Karpas-422 (cell line): ENCODE measurements around the gene C5orf58. TPM values are rescaled to one million over a fixed set of nuclear protein-coding genes. Genes with fewer than 3 reads are reported as not detected.
"Not testable (repeated sequence)": the region's sequence is repeated elsewhere in the genome, so short reads cannot be mapped to it uniquely, and the experiment has no call there.

ENCODE experiments used
- DNase-seq: peaks from one replicate; pipeline ENCODE4 v3.0.0-alpha.2; 2015
- H2AFZ ChIP-seq: fragments of 200-600 bp; sonication (generic); 2 replicates; pipeline ENCODE4 v1.6.1; 2014; ENCODE audit warnings: antibody characterized with exemption, low read length, mixed read lengths
- H3K27ac ChIP-seq: fragments of 200-600 bp; sonication (generic); 2 replicates; pipeline ENCODE4 v1.5.1; 2014; ENCODE audit warnings: mild to moderate bottlenecking, low read length, moderate library complexity
- H3K27me3 ChIP-seq: fragments of 200-600 bp; sonication (generic); 2 replicates; pipeline ENCODE4 v1.6.1; 2014; ENCODE audit warnings: low read length, mixed read lengths
- H3K36me3 ChIP-seq: fragments of 200-600 bp; sonication (generic); 2 replicates; pipeline ENCODE4 v1.6.1; 2014; ENCODE audit warnings: low read length, mixed read lengths; ENCODE audit not compliant: insufficient read depth
- H3K4me1 ChIP-seq: fragments of 200-600 bp; sonication (generic); 2 replicates; pipeline ENCODE4 v1.6.1; 2014; ENCODE audit warnings: mild to moderate bottlenecking, low read length, mixed read lengths
- H3K4me2 ChIP-seq: fragments of 200-600 bp; sonication (generic); 2 replicates; pipeline ENCODE4 v1.6.1; 2014; ENCODE audit warnings: low read length, low read depth, mild to moderate bottlenecking; ENCODE audit not compliant: poor library complexity, severe bottlenecking
- H3K4me3 ChIP-seq: fragments of 200-600 bp; sonication (generic); 2 replicates; pipeline ENCODE4 v1.5.1; 2014; ENCODE audit warnings: mild to moderate bottlenecking, antibody characterized with exemption, low read length, mixed read lengths
- H3K79me2 ChIP-seq: fragments of 200-600 bp; sonication (generic); 2 replicates; pipeline ENCODE4 v1.6.1; 2014; ENCODE audit warnings: mild to moderate bottlenecking, low read length, mixed read lengths
- H3K9ac ChIP-seq: fragments of 200-600 bp; sonication (generic); 2 replicates; pipeline ENCODE4 v1.6.0; 2014; ENCODE audit warnings: low read length
- H3K9me2 ChIP-seq: fragments of 200-600 bp; sonication (generic), shearing (Covaris generic); replicated peaks from 2 replicates; pipeline ENCODE4 v1.6.0; 2014; ENCODE audit warnings: mild to moderate bottlenecking, low read length, moderate library complexity; ENCODE audit not compliant: insufficient read depth
- H3K9me3 ChIP-seq: fragments of 300-700, 200-600 bp; sonication (generic); 2 replicates; pipeline ENCODE4 v1.6.1; 2014; ENCODE audit warnings: low read length, mixed read lengths
- H4K20me1 ChIP-seq: fragments of 200-600 bp; sonication (generic); 2 replicates; pipeline ENCODE4 v1.6.1; 2014; ENCODE audit warnings: mild to moderate bottlenecking, antibody characterized with exemption, low read length, low read depth; ENCODE audit not compliant: insufficient read depth
- total RNA-seq: library from RNA; depleted of rRNA; stranded (reverse); fragments of >200 nt; shearing (Covaris generic); gene quantifications from 2 replicates; pipeline ENCODE4 v1.2.3, GENCODE V29; 2014; ENCODE audit warnings: low replicate concordance

Gene C5orf58
- total RNA-seq, 1 experiment from 2014 or later = not detected

DNA sequence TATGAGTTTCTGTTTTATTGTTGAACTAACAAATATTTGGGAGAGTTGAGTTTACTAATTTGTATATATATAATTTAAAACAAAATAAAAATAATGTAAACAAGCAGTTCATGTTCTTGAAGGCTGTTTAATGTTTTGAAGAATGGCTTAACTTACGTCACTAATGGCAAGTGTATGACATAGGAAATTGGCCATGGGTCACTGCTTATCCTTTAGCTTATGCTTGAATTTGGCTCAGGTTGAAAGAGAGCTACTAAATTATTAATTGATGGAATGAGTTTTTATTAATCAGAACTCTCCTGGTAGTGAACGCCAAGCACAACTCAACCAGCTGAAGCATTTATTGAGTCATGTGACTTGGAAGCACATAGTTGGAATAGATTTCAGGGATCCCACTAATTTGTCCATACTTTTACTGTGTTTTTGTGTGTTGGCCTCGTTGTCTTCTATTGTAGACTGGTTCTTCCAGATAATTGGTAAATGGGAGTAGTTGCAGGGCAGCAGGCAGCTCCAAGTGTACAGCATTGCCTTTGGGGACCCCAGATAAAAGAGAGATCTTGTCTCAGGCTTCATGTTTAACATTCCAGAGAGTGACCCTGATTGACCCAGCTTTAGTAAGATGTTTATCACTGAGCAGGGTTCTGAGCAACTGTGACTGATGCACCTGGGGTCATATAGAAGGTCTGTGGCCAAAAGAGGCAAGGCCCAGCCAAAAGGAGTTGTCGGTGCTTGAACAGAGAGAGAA lies 13.5 kb downstream of the C5orf58 start:
- no peaks in the 10 kb centered on the region for H3K36me3 ChIP-seq

DNA sequence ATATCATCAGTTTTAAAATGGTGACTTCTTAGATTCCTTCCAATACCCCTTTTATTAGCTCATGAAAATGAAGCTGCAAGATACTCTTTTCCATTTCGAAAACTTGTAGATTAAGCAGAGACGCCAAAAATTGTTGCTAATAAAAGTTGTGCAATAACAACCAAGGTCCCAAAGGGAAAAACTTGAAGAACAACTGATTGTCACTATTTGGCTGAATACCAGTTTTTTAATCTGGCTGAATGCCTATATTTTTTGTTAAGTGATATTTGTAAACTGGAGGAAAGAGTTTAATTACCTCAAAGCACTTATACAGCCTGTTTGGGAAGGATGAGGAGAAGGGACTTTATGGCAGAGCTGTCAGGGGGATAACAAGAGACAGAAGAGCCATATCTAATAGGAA lies 14.6 kb downstream of the C5orf58 start:
- Histone ChIP-seq H3K9ac (no peak overlapping the region), H3K4me2 (no peak overlapping the region), H2AFZ (peak overlapping the region; percentile 16; the same call in 1 of the 2 replicates), H3K4me3 (no peak overlapping the region), H3K4me1 (peaks cover 51% of the 10 kb centered on the region), H3K79me2 (no peaks in the 10 kb centered on the region), H3K27ac (no peak overlapping the region), H3K9me3 (no peaks in the 10 kb centered on the region), H4K20me1 (no peaks in the 10 kb centered on the region), H3K36me3 (no peaks in the 10 kb centered on the region), H3K27me3 (no peaks in the 10 kb centered on the region), H3K9me2 (no peaks in the 10 kb centered on the region)
- DNase-seq = no peak

More for the DNA sequence above, 13.5 kb downstream of the C5orf58 start:
- H3K27ac ChIP-seq = no peak overlapping the region
- H4K20me1 ChIP-seq = no peaks in the 10 kb centered on the region
- no peak overlapping the region for H3K4me3 ChIP-seq
- no peak overlapping the region for H3K9ac ChIP-seq
- no peaks in the 10 kb centered on the region for H3K9me2 ChIP-seq
- H3K9me3 ChIP-seq = no peaks in the 10 kb centered on the region
- H3K4me1 ChIP-seq = peaks cover 40% of the 10 kb centered on the region
- H3K79me2 ChIP-seq = no peaks in the 10 kb centered on the region
- no peak for DNase-seq
- no peaks in the 10 kb centered on the region for H3K27me3 ChIP-seq
- H3K4me2 ChIP-seq = no peak overlapping the region
- no peak overlapping the region for H2AFZ ChIP-seq

- Histone ChIP-seq H3K4me3 (no peak overlapping the region), H3K4me2 (peak overlapping the region; percentile 28), H2AFZ (peak overlapping the region; percentile 64), H3K27ac (no peak overlapping the region), H3K79me2 (no peaks in the 10 kb centered on the region), H3K9ac (no peak overlapping the region), H3K4me1 (peaks cover 61% of the 10 kb centered on the region), H3K9me3 (no peaks in the 10 kb centered on the region), H3K27me3 (no peaks in the 10 kb centered on the region), H4K20me1 (no peaks in the 10 kb centered on the region), H3K36me3 (no peaks in the 10 kb centered on the region), H3K9me2 (no peaks in the 10 kb centered on the region)
- no peak for DNase-seq
Measured at GRCh38 chr5:170248172-170248930, 15.6 kb downstream of the C5orf58 start.

DNA sequence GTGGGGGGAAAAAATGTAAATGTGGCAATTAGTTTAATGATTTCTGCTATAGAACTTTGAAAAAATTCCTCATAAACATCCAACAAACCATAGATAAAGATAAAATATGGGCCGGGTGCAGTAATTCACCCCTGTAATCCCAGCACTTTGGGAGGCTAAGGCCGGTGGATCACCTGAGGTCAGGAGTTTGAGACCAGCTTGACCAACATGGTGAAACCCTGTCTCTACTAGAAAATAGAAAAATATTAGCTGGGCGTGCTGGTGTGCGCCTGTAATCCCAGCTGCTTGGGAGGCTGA lies 16.1 kb downstream of the C5orf58 start:
- DNase-seq, H3K9ac ChIP-seq, H3K4me3 ChIP-seq, H3K9me2 ChIP-seq, H3K79me2 ChIP-seq, H3K27ac ChIP-seq, H3K9me3 ChIP-seq, H3K36me3 ChIP-seq, H4K20me1 ChIP-seq, H3K27me3 ChIP-seq: not testable (repeated sequence)
- Histone ChIP-seq H3K4me1 (peaks cover 66% of the 10 kb centered on the region), H3K4me2 (peak overlapping the region; percentile 28), H2AFZ (peak overlapping the region; percentile 64; the same call in 1 of the 2 replicates)

GRCh38 chr5:170249355-170249754 lies 16.6 kb downstream of the C5orf58 start:
- H2AFZ ChIP-seq = peak overlapping the region; percentile 13; the same call in 1 of the 2 replicates
- DNase-seq = no peak

DNA sequence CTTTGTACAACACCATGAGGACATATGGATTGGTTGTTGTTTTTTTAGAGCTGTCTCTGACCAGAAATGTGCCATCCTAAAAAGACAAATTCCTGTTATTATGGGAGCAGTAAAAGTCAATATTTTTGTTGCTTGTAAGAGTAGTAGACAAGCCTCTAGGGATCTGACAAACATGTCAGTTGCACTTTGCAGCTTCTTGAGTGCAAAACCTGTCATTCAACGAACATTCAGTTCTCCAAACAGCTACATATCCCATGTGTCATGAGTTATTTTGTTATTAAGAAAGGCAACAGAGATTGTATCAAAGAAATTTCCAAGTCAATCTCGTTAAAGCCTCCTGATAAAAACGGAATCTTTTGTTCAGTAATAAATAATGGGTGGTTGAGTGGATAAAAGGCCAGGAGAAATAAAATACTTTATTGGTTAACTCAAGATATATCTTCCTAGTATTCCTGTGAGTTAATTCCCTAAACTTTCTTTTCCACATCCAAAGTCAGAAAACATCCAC lies 18.1 kb downstream of the C5orf58 start:
- H3K79me2 ChIP-seq = no peaks in the 10 kb centered on the region
- H2AFZ ChIP-seq = no peak overlapping the region
- no peak overlapping the region for H3K27ac ChIP-seq
- no peaks in the 10 kb centered on the region for H3K36me3 ChIP-seq
- no peak for DNase-seq
- no peaks in the 10 kb centered on the region for H3K9me3 ChIP-seq
- H3K4me1 ChIP-seq = peaks cover 86% of the 10 kb centered on the region
- no peaks in the 10 kb centered on the region for H3K9me2 ChIP-seq
- H3K27me3 ChIP-seq = no peaks in the 10 kb centered on the region
- no peak overlapping the region for H3K4me3 ChIP-seq
- H3K9ac ChIP-seq = no peak overlapping the region
- no peak overlapping the region for H3K4me2 ChIP-seq
- H4K20me1 ChIP-seq = no peaks in the 10 kb centered on the region

More at GRCh38 chr5:170249355-170249754, 16.6 kb downstream of the C5orf58 start:
- no peak overlapping the region for H3K4me3 ChIP-seq
- H3K9ac ChIP-seq = no peak overlapping the region
- no peaks in the 10 kb centered on the region for H3K79me2 ChIP-seq
- H3K4me1 ChIP-seq = peaks cover 71% of the 10 kb centered on the region
- H3K9me3 ChIP-seq = no peaks in the 10 kb centered on the region
- H3K36me3 ChIP-seq = no peaks in the 10 kb centered on the region
- no peaks in the 10 kb centered on the region for H3K9me2 ChIP-seq
- peak overlapping the region; percentile 29; the same call in 1 of the 2 replicates for H3K27ac ChIP-seq
- H3K27me3 ChIP-seq = no peaks in the 10 kb centered on the region
- no peaks in the 10 kb centered on the region for H4K20me1 ChIP-seq
- peak overlapping the region; percentile 49 for H3K4me2 ChIP-seq

DNA sequence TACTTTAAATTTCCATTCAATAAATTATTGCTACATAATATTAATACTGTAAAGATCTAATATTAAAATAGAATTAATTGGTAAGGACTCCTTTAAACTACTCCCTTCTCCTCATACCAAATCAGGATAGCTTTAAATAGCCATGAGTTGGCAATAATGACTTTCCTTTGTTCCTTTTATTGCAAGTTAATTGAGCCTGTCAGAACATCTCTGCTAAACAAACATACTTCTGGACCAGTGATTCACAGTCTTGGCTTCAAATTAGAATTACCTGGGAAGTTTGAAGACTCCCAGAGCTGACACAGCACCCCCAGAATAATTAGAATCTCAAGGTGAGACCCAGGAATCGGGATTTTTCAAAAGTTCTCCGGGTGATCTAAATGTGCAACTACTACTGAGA lies 18.7 kb downstream of the C5orf58 start:
- peak overlapping the region; percentile 25; the same call in 1 of the 2 replicates for H2AFZ ChIP-seq
- no peaks in the 10 kb centered on the region for H3K36me3 ChIP-seq
- no peak overlapping the region for H3K9ac ChIP-seq
- H4K20me1 ChIP-seq = no peaks in the 10 kb centered on the region
- H3K9me3 ChIP-seq = no peaks in the 10 kb centered on the region
- H3K27me3 ChIP-seq = no peaks in the 10 kb centered on the region
- no peaks in the 10 kb centered on the region for H3K9me2 ChIP-seq
- H3K27ac ChIP-seq = peak overlapping the region; percentile 97; the same call in 1 of the 2 replicates
- no peak overlapping the region for H3K4me3 ChIP-seq
- H3K4me1 ChIP-seq = peaks cover 92% of the 10 kb centered on the region
- H3K4me2 ChIP-seq = peak overlapping the region; percentile 79
- no peaks in the 10 kb centered on the region for H3K79me2 ChIP-seq
- no peak for DNase-seq

GRCh38 chr5:170252109-170252508 lies 19.3 kb downstream of the C5orf58 start:
- Histone ChIP-seq H3K9me3 (no peaks in the 10 kb centered on the region), H3K4me2 (peak overlapping the region; percentile 79), H4K20me1 (no peaks in the 10 kb centered on the region), H3K79me2 (no peaks in the 10 kb centered on the region), H3K27ac (peak overlapping the region; percentile 97), H3K9me2 (no peaks in the 10 kb centered on the region), H3K36me3 (no peaks in the 10 kb centered on the region), H3K9ac (peak overlapping the region; percentile 12; the same call in 1 of the 2 replicates), H3K4me1 (peaks cover 98% of the 10 kb centered on the region), H2AFZ (peak overlapping the region; percentile 25; the same call in 1 of the 2 replicates), H3K27me3 (no peaks in the 10 kb centered on the region), H3K4me3 (peak overlapping the region; percentile 7; the same call in 1 of the 2 replicates)
- DNase-seq = no peak
